Bronchial epithelial cell (primary cell): ENCODE measurements around the gene SCP2. TPM values are rescaled to one million over a fixed set of nuclear protein-coding genes. Genes with fewer than 3 reads are reported as not detected.
"Not testable (repeated sequence)": the region's sequence is repeated elsewhere in the genome, so short reads cannot be mapped to it uniquely, and the experiment has no call there.

Experiments used
- DNase-seq: peaks from one replicate; pipeline ENCODE4 v3.0.0-alpha.2; 2010; ENCODE audit warnings: low read depth
- FAIRE-seq: peaks from 2 replicates; lab custom pipeline; 2011; peaks lifted over from hg19 to GRCh38; lab: Jason Lieb, UNC
- H3K27me3 ChIP-seq: 2 replicates; pipeline ENCODE4 v1.5.1; 2011; ENCODE audit warnings: low read length; ENCODE audit not compliant: control insufficient read depth, insufficient read depth
- H3K36me3 ChIP-seq: 2 replicates; pipeline ENCODE4 v1.5.1; 2011; ENCODE audit warnings: low read length; ENCODE audit not compliant: control insufficient read depth, insufficient read depth
- H3K4me3 ChIP-seq: 2 replicates; pipeline ENCODE4 v1.5.1; 2011; ENCODE audit warnings: mild to moderate bottlenecking, low read depth, low read length, control low read depth
- total RNA-seq: library from RNA; depleted of rRNA; stranded (reverse); fragments of >200 nt; gene quantifications from 2 replicates; pipeline ENCODE4 v1.2.1, GENCODE V29; 2014
- TF ChIP-seq, protein P1 (sequence below): IDR thresholded peaks from 2 replicates; pipeline ENCODE4 v1.5.1; 2011; ENCODE audit warnings: mild to moderate bottlenecking, moderate library complexity, low read length, control low read depth, inconsistent platforms; ENCODE audit not compliant: insufficient read depth, severe bottlenecking

Gene SCP2
- total RNA-seq, 1 donor from 2014 or later: 65.8 TPM

GRCh38 chr1:52963101-52963500 lies 36.0 kb downstream of the SCP2 start:
- H3K36me3 ChIP-seq: no peaks in the 10 kb centered on the region
- FAIRE-seq (no peak), DNase-seq (no peak)
- no peak overlapping the region for H3K4me3 ChIP-seq
- H3K27me3 ChIP-seq: no peaks in the 10 kb centered on the region
- TF ChIP-seq, protein P1, sequence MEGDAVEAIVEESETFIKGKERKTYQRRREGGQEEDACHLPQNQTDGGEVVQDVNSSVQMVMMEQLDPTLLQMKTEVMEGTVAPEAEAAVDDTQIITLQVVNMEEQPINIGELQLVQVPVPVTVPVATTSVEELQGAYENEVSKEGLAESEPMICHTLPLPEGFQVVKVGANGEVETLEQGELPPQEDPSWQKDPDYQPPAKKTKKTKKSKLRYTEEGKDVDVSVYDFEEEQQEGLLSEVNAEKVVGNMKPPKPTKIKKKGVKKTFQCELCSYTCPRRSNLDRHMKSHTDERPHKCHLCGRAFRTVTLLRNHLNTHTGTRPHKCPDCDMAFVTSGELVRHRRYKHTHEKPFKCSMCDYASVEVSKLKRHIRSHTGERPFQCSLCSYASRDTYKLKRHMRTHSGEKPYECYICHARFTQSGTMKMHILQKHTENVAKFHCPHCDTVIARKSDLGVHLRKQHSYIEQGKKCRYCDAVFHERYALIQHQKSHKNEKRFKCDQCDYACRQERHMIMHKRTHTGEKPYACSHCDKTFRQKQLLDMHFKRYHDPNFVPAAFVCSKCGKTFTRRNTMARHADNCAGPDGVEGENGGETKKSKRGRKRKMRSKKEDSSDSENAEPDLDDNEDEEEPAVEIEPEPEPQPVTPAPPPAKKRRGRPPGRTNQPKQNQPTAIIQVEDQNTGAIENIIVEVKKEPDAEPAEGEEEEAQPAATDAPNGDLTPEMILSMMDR: no peak

- Histone ChIP-seq H3K27me3 (no peaks in the 10 kb centered on the region), H3K36me3 (no peaks in the 10 kb centered on the region), H3K4me3 (no peak overlapping the region)
- peak; percentile 22 for DNase-seq
- peak; percentile 7 for FAIRE-seq
- TF ChIP-seq, protein P1: no peak
These were observed 40.6 kb downstream of the SCP2 start for GRCh38 chr1:52967666-52968065.

DNA sequence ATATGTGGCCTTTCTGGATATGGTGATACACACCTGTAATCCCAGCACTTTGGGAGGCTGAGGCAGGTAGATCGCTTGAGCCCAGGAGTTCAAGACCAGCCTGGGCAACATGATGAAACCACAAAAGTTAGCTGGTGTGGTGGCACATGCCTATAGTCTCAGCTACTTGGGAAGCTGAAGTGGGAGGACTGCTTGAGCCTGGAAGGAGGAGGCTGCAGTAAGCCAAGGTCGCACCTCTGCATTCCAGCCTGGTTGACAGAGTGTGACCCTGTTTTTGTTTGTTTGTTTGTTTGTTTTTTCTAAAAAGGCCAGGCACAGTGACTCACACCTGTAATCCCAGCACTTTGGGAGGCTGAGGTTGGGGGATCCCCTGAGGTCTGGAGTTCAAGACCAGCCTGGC lies 42.2 kb downstream of the SCP2 start:
- FAIRE-seq, H3K36me3 ChIP-seq, H3K4me3 ChIP-seq, H3K27me3 ChIP-seq, DNase-seq: not testable (repeated sequence)

GRCh38 chr1:52970149-52970548 lies 43.1 kb downstream of the SCP2 start:
- DNase-seq (peak; percentile 28), FAIRE-seq (no peak)
- no peaks in the 10 kb centered on the region for H3K36me3 ChIP-seq
- TF ChIP-seq, protein P1: no peak
- H3K27me3 ChIP-seq: no peaks in the 10 kb centered on the region
- H3K4me3 ChIP-seq: no peak overlapping the region

DNA sequence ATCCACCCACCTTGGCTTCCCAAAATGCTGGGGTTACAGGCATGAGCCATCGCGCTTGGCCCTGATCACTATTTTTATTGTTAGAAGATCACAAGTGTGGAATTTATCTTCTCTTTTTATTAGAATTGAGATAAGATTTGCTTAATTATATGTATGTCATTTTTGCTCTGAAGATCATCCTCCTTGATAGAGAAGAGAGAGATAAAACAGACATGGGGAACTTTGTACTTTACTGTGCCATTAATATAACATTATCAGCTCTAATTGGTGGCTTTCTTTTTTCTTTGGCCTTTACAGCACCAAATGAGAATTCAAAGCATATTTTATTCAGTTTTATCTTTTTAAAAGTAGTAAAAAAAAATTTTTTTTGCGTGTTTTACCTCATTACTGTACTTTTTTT lies 46.8 kb downstream of the SCP2 start:
- no peak for DNase-seq
- Histone ChIP-seq H3K36me3 (no peaks in the 10 kb centered on the region), H3K27me3 (no peaks in the 10 kb centered on the region), H3K4me3 (no peak overlapping the region)
- FAIRE-seq: no peak
- TF ChIP-seq, protein P1: no peak

GRCh38 chr1:52976183-52977035 lies 49.3 kb downstream of the SCP2 start:
- TF ChIP-seq, protein P1: no peak
- DNase-seq (no peak), FAIRE-seq (peak; percentile 91)
- H3K27me3 ChIP-seq: no peaks in the 10 kb centered on the region
- H3K4me3 ChIP-seq: no peak overlapping the region
- H3K36me3 ChIP-seq: no peaks in the 10 kb centered on the region
